GM18873 (cell line): ENCODE data around the gene GDPD2.

ENCODE experiments used
- ATAC-seq: cut with Tn5 transposase; IDR thresholded peaks from one replicate; pipeline ENCODE4 v1.9.1; 2021; ENCODE audit warnings: mild to moderate bottlenecking, moderate library complexity, moderate number of reproducible peaks; ENCODE audit not compliant: unreplicated experiment, low FRiP score

GDPD2 gene

DNA sequence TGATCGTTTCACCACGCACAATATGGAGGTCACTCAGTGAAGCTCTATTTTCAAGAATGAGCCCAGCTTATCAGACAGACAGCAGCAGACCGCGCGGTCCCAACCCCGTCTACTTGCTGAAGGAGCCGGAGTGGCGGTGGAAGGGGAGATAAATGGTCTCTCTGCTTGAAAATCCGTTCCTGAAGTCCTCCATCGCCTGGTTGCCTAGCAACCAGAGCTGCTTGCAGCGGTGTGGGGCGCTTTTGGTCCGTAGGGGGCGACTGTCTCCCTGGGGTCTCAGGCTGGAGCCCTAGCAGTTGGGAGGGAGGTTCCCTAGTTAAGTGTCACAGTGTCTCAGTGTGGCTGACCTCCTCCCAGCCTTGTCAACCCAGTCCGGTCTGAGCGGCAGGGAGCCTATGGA, 13.2 kb downstream of the GDPD2 start:
- no peak for ATAC-seq

DNA sequence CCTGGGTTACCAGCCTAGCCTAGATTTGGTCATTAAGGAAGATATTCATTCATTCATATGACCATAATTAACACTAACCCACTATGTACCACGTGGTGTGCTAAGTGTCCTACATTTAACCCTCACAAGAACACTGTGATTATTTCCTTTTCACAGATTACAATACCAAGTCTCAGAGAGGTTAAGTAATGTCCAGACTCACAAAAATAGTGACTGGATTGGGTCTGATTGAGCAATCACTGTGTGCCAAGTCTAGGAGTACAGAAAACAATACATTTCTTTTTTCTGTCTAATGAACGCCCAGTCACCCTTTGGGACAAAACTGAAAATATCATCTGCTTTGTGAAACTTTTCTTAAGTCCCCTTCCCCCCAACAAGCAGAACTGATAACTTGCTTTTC, 13.9 kb downstream of the GDPD2 start:
- ATAC-seq: no peak

DNA sequence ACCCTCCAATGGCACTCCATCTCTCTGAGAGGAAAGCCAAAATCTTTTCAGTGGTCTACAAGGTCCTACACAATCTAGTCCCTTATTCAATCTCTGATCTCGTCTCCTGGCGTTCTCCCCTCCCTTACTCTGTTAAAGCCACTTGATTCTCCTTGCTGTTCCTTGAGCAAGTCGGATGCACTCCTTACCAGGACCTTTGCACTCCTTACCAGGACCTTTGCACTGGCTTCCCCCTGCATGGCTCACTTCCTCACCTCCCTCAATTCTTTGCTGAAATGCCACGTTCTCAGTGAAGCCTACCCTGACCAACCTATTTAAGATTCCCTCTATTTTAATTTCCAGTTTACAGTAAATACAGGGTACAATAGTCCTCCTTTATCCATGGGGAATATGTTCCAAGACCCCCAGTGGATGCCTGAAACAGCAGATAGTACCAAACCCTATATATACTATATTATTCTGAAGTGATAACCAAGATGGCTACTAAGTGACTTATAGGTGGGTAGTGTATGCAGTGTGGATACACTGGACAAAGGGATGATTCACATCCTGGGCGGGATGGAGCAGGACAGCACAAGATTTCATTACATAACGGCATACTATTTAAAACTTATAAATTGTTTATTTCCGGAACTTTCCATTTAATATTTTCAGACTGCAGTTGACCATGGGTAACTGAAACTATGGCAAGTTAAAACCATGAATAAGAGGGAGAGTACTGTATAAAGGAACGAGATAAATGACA, 15.0 kb downstream of the GDPD2 start:
- ATAC-seq: no peak

DNA sequence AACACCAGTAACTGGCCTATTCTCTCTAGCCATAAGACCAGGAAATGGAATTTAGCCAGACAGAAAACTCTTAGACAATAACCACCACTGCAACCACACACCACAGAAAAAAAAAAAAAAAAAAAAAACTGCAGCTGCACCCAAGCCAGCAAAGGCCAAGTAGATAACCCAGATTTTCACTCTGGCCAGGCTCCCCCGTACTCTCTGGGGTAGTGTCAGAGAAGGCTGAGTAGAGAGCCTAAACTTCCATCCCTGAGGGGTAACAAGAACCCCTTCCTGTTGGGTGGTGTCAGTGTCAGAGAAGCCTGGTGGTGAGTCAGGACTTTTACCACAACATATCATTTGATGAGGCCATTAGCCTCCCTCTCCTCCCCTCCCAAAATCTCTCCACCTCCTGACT, 15.9 kb downstream of the GDPD2 start:
- no peak for ATAC-seq

DNA sequence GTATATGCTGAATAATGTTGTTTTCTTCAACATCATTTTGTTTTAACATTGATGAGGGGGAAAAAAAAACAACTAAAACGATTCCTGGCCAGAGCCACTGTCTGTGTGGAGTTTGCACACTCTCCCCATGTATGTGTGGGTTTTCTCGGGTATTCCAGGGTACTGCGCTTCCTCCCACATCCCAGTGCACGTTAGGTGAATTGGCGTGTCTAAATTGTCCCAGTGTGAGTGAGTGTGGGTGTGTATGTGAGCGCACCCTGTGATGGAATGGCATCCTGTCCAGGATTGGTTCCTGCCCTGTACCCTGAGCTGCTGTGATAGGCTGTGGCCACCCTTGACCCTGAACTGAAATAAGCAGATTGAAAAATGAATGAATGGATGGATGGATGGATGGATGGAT, 19.1 kb downstream of the GDPD2 start:
- no peak for ATAC-seq

DNA sequence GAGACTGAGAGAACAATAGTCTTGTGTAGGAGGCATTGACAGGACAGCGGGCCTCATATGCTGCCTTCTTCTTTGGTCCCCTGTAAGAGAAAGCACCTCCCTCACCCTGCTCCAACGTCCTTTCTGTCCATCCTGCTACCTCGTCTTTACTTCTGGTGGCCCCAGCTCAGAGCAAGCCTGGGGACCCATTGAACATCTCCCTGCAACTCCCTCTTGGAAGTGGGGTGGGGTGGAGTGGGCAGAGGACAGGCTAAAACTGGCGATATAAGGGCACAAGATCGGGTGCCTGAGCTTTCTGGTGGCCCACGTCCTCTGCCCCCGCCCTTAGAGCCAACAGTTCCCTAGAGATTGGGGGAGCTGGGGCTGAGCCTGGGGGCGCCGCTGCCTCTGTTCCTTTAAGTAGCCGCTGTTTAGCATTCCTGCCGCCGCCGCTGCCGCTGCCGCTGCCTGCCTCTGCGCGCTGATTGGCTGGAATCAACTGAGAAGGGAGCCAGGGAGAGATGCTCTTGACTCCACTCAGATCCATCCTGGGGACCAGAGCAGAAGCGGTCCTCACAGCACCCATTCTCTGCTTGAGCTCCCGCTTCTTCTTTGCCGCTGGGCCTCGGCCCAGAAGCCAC, 21.3 kb downstream of the GDPD2 start, which contains the start of gene DLG3:
Gene DLG3 (plus strand): TSS at position 510 of the 620 bp plus-strand sequence. CDS start 367 bp downstream, outside the sequence.
- no peak for ATAC-seq

DNA sequence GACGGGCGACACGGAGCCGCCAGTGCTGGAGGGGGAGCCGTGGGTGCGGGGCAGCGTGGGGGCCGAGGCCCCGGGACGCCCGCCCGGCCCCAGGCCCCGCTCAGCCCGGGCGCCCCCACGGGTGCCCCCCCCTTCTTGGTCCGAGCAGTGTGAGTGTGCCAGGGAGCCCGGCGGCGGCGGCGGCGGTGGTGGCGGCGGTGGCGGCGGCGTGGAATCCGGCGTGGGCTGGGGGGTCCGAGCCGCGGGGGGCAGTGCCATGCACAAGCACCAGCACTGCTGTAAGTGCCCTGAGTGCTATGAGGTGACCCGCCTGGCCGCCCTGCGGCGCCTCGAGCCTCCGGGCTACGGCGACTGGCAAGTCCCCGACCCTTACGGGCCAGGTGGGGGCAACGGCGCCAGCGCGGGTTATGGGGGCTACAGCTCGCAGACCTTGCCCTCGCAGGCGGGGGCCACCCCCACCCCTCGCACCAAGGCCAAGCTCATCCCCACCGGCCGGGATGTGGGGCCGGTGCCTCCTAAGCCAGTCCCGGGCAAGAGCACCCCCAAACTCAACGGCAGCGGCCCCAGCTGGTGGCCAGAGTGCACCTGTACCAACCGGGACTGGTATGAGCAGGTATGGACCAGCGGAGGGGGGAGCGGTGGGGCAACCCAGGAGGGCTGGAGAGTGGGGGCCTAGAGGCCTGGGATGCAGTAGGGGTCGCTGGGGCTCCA, 22.0 kb downstream of the GDPD2 start:
- ATAC-seq: no peak

DNA sequence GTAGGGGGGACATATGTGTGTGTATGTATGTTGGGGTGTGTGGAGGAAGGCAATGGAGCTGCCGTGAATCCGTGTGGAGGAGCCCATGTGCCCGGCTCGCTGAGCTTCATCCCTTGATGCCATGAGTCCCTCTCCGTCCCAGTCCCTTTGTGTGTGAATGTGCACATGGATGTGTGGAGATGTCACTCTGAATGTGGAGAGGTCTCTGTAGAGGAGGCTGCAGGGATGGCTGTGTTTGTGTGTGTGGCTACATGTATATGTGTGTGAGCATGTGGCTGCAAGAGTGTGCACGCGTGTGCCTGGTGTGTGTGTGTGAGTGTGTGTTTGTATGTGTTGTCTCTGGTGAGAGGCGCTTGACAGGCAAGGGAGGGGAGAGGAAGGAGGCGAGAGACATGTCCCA, 22.8 kb downstream of the GDPD2 start:
- no peak for ATAC-seq

DNA sequence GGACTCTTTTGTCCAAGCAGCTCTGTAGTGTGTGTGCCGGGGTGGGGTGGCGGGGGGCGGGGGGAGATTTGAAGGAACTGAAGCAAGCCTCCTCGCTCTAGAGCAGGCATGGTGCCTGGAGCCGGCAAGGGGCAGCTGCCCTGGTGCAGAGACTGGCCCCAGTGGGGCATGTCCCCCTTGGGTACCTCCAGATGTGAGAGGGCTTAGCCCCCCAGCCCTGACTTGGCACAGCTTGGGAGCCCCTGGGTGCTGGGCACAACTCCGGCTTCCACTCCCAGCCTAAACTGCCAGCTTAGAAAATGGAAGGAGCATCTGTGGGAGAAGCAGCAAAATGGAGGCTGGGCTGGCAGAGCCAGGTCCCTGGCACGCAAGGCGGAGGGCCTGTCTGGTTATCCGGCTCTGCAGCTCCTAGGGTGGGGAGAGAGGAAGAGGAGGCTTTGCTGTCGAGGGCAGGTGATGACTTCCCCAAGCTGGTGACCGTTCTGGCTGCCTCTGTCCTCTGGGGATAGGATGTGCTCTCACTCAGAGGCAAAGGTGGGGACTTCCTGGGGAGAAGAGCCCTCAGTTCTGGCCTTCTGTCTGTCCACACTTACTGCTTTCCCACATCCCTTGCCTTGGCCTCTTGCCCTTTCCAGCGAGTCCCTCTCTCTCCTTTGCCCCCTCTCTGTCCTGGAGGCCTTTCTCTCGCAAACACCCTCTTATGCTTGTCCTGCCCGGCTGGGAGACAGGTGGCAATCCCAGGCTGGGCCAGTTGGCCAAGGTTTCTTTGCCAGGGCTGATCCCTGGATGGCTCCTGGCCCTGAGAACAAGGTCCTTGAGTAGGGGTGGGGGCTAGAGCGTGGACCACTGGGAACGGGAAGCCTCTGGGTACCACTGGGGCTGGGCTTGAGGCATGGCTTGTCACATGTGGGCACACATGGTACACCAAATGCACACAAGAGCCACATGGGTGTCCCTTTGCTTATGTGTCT, 23.6 kb downstream of the GDPD2 start:
- ATAC-seq: no peak

DNA sequence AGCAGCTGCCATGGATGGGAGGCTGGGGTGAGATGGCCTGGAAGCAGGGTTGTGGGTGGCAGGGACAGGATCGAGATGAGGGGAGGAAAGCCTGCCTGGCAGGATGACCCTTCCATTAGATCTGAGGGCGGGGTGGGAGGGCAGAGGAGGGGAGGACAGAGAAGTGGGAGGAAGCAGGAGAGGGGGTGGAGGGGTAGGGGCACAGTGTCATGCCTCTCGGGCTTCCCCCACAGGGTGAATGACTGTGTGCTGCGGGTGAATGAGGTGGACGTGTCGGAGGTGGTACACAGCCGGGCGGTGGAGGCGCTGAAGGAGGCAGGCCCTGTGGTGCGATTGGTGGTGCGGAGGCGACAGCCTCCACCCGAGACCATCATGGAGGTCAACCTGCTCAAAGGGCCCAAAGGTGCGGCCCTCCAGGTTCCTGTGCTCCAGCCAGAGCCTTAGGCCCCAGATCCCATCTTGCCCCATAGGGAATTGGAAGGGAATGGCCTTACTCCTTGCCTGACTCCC, 26.4 kb downstream of the GDPD2 start:
- ATAC-seq: no peak

DNA sequence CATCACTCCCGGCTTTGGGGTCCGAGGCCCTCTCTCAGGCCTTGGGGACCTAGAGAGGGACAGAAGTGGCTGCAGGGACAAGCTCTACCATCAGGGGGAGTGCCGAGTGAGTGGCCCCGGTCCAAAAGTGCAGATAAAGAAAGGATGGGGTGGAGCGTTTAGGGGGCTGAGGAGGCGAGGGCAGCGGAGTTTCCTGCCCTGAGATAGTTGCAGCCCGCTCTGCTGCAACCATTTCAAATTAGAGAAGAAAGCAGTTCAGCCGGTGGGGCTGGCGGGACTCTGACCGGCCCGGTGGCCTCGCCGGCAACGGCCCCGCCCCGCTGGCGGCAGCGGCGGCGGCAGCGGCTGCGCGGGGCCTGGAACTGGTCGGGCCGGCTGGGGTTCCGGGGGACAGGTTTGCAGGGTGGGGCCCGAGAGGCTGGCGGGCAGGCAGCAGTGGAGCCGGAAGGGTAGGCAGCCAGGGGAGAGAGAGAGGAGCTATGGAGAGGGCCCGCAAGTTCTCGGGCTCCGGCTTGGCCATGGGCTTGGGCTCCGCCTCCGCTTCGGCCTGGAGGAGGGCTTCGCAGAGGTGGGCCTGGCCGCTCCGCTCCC, 29.1 kb downstream of the GDPD2 start:
- ATAC-seq: no peak

DNA sequence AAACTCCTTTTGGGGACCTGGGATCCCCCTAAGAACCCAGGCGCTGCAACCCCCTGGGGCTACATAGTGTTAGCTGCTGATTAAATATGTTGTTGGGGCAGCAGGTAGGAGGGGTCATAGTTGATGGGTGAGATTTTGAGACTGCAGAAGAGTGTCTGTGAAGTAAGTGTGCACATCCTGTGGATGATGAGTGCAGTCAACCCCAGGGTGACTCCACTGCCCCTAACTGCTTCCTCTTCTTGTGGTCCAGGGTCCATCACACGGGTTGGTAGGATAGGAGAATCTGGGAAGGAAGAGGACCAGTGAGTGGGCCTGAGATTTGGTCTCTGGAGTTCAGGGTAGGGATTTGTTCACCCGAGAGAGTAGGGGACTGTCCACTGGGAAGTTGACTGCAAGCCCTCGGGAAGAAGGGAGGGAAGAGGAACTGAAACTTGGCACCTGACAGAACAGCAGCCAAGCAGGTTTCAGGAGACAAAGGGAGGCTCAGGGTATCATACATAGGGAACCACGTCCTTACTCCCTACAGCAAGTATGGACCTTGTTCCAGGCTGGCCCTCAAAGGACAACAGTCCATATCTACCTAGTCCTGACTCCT, 30.0 kb downstream of the GDPD2 start:
- ATAC-seq: no peak

DNA sequence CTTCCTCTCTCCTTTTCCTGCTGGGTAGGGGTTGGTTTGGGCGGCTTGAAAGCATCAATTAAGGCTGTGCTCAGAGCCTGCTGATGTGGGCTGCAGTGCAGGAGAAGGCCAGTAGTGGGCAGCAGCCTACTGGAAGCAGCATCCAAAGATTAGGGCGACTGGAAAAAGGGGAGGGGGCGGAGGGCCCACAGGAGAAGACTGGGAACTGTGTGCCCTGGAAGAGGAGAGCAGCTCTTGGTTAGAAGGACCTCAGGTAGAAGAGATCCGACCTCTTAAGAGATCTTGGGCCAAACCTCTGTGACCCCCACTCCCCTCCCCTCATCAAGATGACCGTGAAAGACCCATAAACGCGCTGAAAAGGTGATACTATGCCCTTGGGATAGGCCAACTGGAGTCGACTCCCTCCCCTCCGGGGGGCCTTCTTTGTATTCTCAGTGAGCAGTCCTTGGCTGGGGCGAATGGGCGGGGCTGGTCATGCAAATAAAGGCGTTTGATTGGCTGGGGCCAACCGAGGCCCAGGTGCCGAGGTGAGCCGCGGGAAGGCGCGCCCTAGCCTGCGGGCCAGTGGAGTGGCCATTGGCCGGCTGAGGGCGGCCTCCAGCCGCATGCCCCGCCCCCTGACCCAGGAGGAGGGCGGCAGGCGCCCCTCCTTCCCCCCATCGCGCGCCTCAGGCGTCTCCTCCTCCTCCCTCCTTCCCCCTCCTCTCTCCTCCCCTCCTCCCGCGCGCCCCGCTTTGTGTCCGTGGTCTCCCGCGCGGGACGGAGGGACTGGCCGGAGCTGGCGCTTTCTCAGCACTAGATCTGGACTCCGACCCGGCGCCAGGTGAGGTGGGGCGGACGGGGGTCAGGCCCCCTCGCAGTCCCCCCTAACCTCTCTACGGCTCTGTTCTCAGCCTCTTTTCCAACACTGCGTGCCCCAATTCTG, 31.6 kb downstream of the GDPD2 start:
- ATAC-seq: no peak

DNA sequence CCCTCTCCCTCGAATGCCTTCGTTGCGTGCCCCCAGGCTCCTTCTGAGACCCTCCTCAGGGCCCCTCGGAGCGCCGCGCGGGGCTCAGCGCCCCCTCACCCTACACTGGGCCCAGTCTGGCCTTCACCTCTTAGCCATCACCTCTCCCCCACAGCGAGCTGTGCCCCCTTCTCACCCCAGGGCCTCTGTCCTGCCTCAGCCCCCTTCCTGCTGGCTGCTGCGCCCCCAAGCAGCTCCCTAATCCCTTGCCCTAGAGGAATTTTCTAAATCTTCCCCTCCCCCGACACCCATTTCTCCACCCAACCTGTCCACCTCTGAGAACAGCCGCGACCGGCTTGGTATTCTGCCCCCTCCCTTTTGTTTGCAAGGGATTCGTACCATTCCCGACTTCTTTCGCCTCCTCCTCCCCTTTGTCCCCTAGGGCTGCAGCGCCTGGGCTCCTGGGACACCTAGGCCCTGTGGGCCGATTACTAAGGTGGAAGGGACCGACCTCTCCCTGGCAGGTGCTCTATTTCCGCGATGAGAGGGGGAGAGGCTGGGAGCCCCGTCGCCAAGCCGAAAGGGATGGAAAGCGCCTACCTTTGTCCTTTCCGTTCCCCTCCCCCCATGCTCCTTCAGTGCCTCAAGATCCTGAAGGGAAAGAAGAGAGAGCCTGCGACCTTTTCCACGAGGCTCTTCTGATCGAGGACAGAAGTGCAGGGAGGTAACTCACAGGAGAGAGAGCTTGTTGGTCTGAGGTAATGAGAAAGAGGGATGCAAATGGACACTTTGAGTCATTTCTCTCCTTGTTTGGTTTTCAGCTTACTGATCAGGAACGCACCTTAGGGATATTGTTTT, 32.5 kb downstream of the GDPD2 start:
- no peak for ATAC-seq

DNA sequence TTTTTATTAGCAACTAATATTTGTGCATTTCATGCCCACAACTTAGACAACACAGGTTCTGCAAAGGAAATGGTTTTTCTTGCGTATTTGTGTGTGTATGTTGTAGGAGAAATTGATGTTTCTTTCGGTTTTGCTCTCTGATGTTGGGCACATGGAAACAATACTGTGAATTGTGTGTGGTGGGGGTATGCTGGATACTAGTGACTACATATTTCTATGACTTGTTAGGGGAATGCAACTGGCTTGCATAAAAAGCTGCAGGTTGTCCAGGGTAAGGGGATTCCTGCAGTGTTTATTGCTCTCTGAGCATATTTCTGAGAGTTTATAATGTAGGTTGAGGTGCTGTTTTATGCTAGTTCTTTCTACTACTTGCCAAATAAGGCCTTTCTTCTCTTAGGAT, 33.1 kb downstream of the GDPD2 start:
- no peak for ATAC-seq

DNA sequence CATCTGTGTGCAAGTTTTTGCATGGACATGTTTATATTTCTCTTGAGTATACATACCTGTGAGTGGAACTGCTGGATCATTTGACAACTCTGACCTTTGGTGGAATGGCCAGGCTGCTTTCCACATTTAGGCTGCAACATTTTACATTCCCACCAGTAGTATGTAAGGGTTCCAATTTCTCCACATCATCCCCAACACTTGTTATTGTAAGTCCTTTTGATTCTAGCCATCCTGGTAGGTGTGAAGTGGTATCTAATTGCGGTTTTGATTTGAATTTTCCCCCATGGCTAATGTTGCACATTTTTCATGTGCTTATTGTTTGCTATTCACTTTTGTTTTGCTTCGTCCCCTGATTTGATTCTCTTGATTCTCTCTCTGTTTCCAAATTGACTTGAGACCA, 37.9 kb downstream of the GDPD2 start:
- ATAC-seq: no peak

DNA sequence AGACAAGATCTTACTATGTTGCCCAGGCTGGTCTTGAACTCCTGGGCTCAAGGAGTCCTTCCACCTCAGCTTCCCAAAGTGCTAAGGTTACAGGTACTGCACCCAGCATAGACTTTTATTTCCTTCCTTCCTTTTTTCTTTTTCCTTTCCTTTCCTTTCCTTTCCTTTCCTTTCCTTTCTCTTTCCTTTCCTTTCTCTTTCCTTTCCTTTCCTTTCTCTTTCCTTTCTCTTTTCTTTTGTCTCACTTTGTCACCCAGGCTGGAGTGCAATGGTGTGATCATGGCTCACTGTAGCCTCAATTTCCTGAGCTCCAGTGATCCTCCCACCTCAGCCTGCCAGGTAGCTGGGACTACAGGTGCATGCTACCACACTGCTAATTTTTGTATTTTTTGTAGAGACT, 40.9 kb downstream of the GDPD2 start:
- ATAC-seq: no peak

DNA sequence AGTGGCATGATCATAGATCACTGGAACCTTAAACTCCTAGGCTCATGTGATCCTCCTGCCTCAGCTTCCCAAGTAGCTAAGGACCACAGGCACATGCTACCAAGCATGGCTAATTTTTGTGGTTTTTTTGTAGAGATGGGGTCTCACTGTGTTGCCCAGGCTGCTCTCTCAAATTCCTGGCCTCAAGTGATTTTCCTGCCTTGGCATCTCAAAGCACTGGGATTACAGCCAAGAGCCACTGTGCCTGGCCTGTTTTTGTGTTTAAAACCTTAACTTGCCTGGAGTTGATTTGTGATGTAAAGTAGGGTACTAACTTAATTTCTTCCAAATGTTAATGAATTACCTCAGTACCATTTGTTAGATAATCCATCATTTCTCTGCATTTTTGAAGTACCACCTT, 43.9 kb downstream of the GDPD2 start:
- ATAC-seq: no peak
